ENCODE data around the gene TIGD6.

- no peak for TF ChIP-seq GATA2 (IDR thresholded peaks at IDR 0.05; ENCODE audit: low read depth, low read length)
- TF ChIP-seq GATA3 (IDR thresholded peaks at IDR 0.05; ENCODE audit: low read depth, low read length): no peak
These were observed 25.0 kb downstream of the TIGD6 start for GRCh38 chr5:149975409-149975808.
